ENCODE measurements around the gene RPN1. TPM values are rescaled to one million over a fixed set of nuclear protein-coding genes. Genes with fewer than 3 reads are reported as not detected.
"Not testable (repeated sequence)": the region's sequence is repeated elsewhere in the genome, so short reads cannot be mapped to it uniquely, and the experiment has no call there.

RPN1 gene
- total and polyA plus RNA-seq, 4 donors = 132 to 407 (median 249) TPM

DNA sequence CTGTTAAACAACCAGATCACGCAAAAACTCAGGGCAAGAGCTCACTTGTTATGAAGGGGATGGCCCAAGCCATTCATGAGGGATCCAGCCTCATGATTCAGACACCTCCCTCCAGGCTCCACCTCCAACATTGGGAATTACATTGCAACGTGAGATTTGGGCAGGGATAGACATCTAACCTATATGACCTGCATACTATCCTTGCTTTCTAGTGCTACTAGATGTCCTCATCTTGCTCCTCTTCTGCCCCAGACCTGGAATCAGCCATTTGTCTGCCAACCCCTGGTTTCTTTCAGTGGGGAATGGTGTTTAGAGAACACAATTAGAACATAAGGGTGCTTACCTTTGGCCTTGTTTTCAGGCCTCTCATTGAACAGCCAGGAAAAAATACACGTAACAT, 63.2 kb downstream of the RPN1 start:
- H3K9ac ChIP-seq (ENCODE audit: low read depth in 1 of 2, low read length in 2 of 2) = no peak overlapping the region
- no peaks in the 10 kb centered on the region for H3K36me3 ChIP-seq (ENCODE audit: control insufficient read depth in 4 of 4, insufficient read depth in 3 of 4, low read depth in 1 of 4, low read length in 3 of 4)
- no peak overlapping the region for H3K4me3 ChIP-seq (ENCODE audit: low read depth in 1 of 3, low read length in 3 of 3)
- DNase-seq (ENCODE audit: low spot score) = no peak
- no peak overlapping the region for H3K27ac ChIP-seq (ENCODE audit: low read depth in 1 of 2, low read length in 2 of 2)
- TF ChIP-seq TAF1 (conservative IDR thresholded peaks at IDR 0.05) = no peak
- TF ChIP-seq FOXA1 (IDR thresholded peaks at IDR 0.05) = no peak
- TF ChIP-seq HNF4A (conservative IDR thresholded peaks at IDR 0.05) = no peak
- no peak for TF ChIP-seq EGR1 (IDR thresholded peaks at IDR 0.05; ENCODE audit: low read depth in 2 of 2)
- TF ChIP-seq, protein P1, sequence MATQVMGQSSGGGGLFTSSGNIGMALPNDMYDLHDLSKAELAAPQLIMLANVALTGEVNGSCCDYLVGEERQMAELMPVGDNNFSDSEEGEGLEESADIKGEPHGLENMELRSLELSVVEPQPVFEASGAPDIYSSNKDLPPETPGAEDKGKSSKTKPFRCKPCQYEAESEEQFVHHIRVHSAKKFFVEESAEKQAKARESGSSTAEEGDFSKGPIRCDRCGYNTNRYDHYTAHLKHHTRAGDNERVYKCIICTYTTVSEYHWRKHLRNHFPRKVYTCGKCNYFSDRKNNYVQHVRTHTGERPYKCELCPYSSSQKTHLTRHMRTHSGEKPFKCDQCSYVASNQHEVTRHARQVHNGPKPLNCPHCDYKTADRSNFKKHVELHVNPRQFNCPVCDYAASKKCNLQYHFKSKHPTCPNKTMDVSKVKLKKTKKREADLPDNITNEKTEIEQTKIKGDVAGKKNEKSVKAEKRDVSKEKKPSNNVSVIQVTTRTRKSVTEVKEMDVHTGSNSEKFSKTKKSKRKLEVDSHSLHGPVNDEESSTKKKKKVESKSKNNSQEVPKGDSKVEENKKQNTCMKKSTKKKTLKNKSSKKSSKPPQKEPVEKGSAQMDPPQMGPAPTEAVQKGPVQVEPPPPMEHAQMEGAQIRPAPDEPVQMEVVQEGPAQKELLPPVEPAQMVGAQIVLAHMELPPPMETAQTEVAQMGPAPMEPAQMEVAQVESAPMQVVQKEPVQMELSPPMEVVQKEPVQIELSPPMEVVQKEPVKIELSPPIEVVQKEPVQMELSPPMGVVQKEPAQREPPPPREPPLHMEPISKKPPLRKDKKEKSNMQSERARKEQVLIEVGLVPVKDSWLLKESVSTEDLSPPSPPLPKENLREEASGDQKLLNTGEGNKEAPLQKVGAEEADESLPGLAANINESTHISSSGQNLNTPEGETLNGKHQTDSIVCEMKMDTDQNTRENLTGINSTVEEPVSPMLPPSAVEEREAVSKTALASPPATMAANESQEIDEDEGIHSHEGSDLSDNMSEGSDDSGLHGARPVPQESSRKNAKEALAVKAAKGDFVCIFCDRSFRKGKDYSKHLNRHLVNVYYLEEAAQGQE (IDR thresholded peaks at IDR 0.05) = no peak
- TF ChIP-seq, protein P2, sequence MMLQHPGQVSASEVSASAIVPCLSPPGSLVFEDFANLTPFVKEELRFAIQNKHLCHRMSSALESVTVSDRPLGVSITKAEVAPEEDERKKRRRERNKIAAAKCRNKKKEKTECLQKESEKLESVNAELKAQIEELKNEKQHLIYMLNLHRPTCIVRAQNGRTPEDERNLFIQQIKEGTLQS (IDR thresholded peaks at IDR 0.05) = no peak
- TF ChIP-seq, protein P3, sequence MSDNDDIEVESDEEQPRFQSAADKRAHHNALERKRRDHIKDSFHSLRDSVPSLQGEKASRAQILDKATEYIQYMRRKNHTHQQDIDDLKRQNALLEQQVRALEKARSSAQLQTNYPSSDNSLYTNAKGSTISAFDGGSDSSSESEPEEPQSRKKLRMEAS (IDR thresholded peaks at IDR 0.05) = no peak
- no peak for TF ChIP-seq GABPA (IDR thresholded peaks at IDR 0.05 in 1 of 2, conservative IDR thresholded peaks at IDR 0.05 in 1 of 2)
- TF ChIP-seq YY1 (IDR thresholded peaks at IDR 0.05) = no peak
- TF ChIP-seq SP1 (IDR thresholded peaks at IDR 0.05) = no peak
- H3K9me3 ChIP-seq (ENCODE audit: control insufficient read depth in 4 of 4, low read length in 3 of 4) = no peaks in the 10 kb centered on the region
- H3K4me1 ChIP-seq (ENCODE audit: control insufficient read depth in 4 of 4, insufficient read depth in 4 of 4, low read length in 3 of 4) = peaks cover 0 to 4% (median 0%) of the 10 kb centered on the region in 4 donors
- WGBS = 92% methylated on average over 3 of the region's 3 CpGs
- H3K27me3 ChIP-seq (ENCODE audit: control insufficient read depth in 4 of 4, insufficient read depth in 4 of 4, low read length in 3 of 4) = no peaks in the 10 kb centered on the region

DNA sequence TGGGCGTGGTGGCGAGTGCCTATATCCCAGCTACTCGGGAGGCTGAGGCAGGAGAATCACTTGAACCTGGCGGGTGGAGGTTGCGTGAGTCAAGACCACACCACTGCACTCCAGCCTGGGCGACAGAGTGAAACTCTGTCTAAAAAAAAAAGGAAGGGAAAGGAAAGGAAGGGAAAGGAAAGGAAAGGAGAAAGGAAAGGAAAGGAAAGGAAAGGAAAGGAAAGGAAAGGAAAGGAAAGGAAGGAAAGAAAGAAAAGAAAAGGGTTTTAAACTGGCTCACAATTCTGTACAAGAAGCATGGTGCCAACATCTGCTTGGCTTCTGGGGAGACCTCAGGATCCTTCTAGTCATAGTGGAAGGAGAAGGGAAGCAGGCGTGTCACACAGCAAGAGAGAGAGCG, 63.7 kb downstream of the RPN1 start:
- not testable (repeated sequence) for H3K4me1 ChIP-seq (ENCODE audit: control insufficient read depth in 4 of 4, insufficient read depth in 4 of 4, low read length in 3 of 4); H3K27me3 ChIP-seq (ENCODE audit: control insufficient read depth in 4 of 4, insufficient read depth in 4 of 4, low read length in 3 of 4); H3K9me3 ChIP-seq (ENCODE audit: control insufficient read depth in 4 of 4, low read length in 3 of 4); DNase-seq (ENCODE audit: low spot score); H3K4me3 ChIP-seq (ENCODE audit: low read depth in 1 of 3, low read length in 3 of 3); H3K9ac ChIP-seq (ENCODE audit: low read depth in 1 of 2, low read length in 2 of 2); H3K36me3 ChIP-seq (ENCODE audit: control insufficient read depth in 4 of 4, insufficient read depth in 3 of 4, low read depth in 1 of 4, low read length in 3 of 4); H3K27ac ChIP-seq (ENCODE audit: low read depth in 1 of 2, low read length in 2 of 2)
- 96% methylated on average over 8 of the region's 8 CpGs for WGBS

DNA sequence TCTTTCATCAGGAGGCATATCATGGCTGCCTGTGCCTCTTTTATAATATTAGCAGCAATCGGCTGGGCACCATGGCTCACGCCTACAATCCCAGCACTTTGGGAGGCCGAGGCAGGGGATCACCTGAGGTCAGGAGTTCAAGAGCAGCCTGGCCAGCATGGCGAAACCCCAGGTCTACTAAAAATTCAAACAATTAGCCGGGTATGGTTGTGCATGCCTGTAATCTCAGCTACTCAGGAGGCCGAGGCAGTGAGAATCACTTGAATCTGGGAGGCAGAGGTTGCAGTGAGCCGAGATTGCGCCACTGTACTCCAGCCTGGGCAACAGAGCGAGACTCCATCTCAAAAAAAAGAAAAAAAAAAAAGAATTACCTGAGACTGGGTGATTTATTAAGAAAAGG, 64.2 kb downstream of the RPN1 start:
- not testable (repeated sequence) for H3K4me3 ChIP-seq (ENCODE audit: low read depth in 1 of 3, low read length in 3 of 3); H3K27ac ChIP-seq (ENCODE audit: low read depth in 1 of 2, low read length in 2 of 2); H3K9me3 ChIP-seq (ENCODE audit: control insufficient read depth in 4 of 4, low read length in 3 of 4); H3K4me1 ChIP-seq (ENCODE audit: control insufficient read depth in 4 of 4, insufficient read depth in 4 of 4, low read length in 3 of 4); H3K27me3 ChIP-seq (ENCODE audit: control insufficient read depth in 4 of 4, insufficient read depth in 4 of 4, low read length in 3 of 4); H3K36me3 ChIP-seq (ENCODE audit: control insufficient read depth in 4 of 4, insufficient read depth in 3 of 4, low read depth in 1 of 4, low read length in 3 of 4); DNase-seq (ENCODE audit: low spot score); H3K9ac ChIP-seq (ENCODE audit: low read depth in 1 of 2, low read length in 2 of 2)
- 91% methylated on average over 9 of the region's 9 CpGs for WGBS

DNA sequence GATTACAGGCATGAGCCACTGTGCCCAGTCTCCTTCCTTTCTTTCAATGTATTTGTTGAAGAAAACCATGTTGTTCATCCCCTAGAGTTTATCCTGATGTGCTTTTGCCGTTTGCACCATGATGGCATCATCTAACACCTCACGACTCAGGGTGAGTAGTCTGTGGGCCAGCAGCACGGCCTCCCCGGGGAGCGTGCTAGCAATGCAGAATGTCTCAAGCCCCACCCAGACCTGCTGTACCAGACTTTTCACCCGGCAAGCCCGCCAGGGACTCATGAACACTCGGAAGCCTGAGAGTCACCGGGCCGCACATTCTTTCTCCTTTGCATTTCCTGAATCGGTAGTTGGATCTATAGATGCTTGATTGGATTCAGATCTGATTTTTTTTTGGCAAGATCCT, 64.6 kb downstream of the RPN1 start:
- H3K27ac ChIP-seq (ENCODE audit: low read depth in 1 of 2, low read length in 2 of 2) = no peak overlapping the region
- DNase-seq (ENCODE audit: low spot score) = no peak
- H3K4me3 ChIP-seq (ENCODE audit: low read depth in 1 of 3, low read length in 3 of 3) = no peak overlapping the region
- no peaks in the 10 kb centered on the region for H3K36me3 ChIP-seq (ENCODE audit: control insufficient read depth in 4 of 4, insufficient read depth in 3 of 4, low read depth in 1 of 4, low read length in 3 of 4)
- H3K9ac ChIP-seq (ENCODE audit: low read depth in 1 of 2, low read length in 2 of 2) = no peak overlapping the region
- WGBS = 90% methylated on average over 11 of the region's 11 CpGs
- H3K4me1 ChIP-seq (ENCODE audit: control insufficient read depth in 4 of 4, insufficient read depth in 4 of 4, low read length in 3 of 4) = peaks cover 0 to 2% (median 0%) of the 10 kb centered on the region in 4 donors
- no peaks in the 10 kb centered on the region for H3K27me3 ChIP-seq (ENCODE audit: control insufficient read depth in 4 of 4, insufficient read depth in 4 of 4, low read length in 3 of 4)
- no peaks in the 10 kb centered on the region for H3K9me3 ChIP-seq (ENCODE audit: control insufficient read depth in 4 of 4, low read length in 3 of 4)
- TF ChIP-seq TAF1 (conservative IDR thresholded peaks at IDR 0.05) = no peak
- TF ChIP-seq NR2F2 (IDR thresholded peaks at IDR 0.05) = no peak
- no peak for TF ChIP-seq GABPA (IDR thresholded peaks at IDR 0.05 in 1 of 2, conservative IDR thresholded peaks at IDR 0.05 in 1 of 2)
- TF ChIP-seq YY1 (IDR thresholded peaks at IDR 0.05) = no peak
- no peak for TF ChIP-seq EGR1 (IDR thresholded peaks at IDR 0.05; ENCODE audit: low read depth in 2 of 2)
- TF ChIP-seq HNF4A (conservative IDR thresholded peaks at IDR 0.05) = no peak
- no peak for TF ChIP-seq RXRA (IDR thresholded peaks at IDR 0.05)
- TF ChIP-seq JUND (IDR thresholded peaks at IDR 0.05) = no peak
- no peak for TF ChIP-seq FOXA1 (IDR thresholded peaks at IDR 0.05)
- TF ChIP-seq RAD21 (IDR thresholded peaks at IDR 0.05) = no peak
- no peak for TF ChIP-seq FOXA2 (IDR thresholded peaks at IDR 0.05)
- TF ChIP-seq, protein P4, sequence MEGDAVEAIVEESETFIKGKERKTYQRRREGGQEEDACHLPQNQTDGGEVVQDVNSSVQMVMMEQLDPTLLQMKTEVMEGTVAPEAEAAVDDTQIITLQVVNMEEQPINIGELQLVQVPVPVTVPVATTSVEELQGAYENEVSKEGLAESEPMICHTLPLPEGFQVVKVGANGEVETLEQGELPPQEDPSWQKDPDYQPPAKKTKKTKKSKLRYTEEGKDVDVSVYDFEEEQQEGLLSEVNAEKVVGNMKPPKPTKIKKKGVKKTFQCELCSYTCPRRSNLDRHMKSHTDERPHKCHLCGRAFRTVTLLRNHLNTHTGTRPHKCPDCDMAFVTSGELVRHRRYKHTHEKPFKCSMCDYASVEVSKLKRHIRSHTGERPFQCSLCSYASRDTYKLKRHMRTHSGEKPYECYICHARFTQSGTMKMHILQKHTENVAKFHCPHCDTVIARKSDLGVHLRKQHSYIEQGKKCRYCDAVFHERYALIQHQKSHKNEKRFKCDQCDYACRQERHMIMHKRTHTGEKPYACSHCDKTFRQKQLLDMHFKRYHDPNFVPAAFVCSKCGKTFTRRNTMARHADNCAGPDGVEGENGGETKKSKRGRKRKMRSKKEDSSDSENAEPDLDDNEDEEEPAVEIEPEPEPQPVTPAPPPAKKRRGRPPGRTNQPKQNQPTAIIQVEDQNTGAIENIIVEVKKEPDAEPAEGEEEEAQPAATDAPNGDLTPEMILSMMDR (IDR thresholded peaks at IDR 0.05; ENCODE audit: low read depth, low read length, missing input control) = no peak
- no peak for TF ChIP-seq HNF4G (IDR thresholded peaks at IDR 0.05)
- no peak for TF ChIP-seq SP1 (IDR thresholded peaks at IDR 0.05)
- TF ChIP-seq, protein P2 (IDR thresholded peaks at IDR 0.05) = no peak
